Measurements from ENCODE around the gene TFCP2L1. TPM values are rescaled to one million over a fixed set of nuclear protein-coding genes. Genes with fewer than 3 reads are reported as not detected.

The TFCP2L1 gene, protein sequence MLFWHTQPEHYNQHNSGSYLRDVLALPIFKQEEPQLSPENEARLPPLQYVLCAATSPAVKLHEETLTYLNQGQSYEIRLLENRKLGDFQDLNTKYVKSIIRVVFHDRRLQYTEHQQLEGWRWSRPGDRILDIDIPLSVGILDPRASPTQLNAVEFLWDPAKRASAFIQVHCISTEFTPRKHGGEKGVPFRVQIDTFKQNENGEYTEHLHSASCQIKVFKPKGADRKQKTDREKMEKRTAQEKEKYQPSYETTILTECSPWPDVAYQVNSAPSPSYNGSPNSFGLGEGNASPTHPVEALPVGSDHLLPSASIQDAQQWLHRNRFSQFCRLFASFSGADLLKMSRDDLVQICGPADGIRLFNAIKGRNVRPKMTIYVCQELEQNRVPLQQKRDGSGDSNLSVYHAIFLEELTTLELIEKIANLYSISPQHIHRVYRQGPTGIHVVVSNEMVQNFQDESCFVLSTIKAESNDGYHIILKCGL
- 0.95 to 1.3 TPM (median 1.2 TPM) in 5 replicates for total RNA-seq (2022; extraction: Qiagen RNA extraction; ENCODE audit: low read depth)

GRCh38 chr2:121284463-121285449 is at the start of gene TFCP2L1:
Gene TFCP2L1, minus strand, starts transcription at chr2:121285202. Its CDS starts 93 bp downstream, at chr2:121285109.

Other genes with a start within 250 kb of the TFCP2L1 start
- gene RNU4ATAC, start 245.7 kb upstream of the TFCP2L1 start, total RNA-seq (2022; extraction: Qiagen RNA extraction; ENCODE audit: low read depth), result not detected in 5 replicates

All from A549 treated with RU486 at 1 μM for 4 hours (cell line).